ENCODE data around the gene ACER3.

GRCh38 chr11:76835928-76836612, 24.6 kb upstream of the ACER3 start:
- TF ChIP-seq, protein P1, sequence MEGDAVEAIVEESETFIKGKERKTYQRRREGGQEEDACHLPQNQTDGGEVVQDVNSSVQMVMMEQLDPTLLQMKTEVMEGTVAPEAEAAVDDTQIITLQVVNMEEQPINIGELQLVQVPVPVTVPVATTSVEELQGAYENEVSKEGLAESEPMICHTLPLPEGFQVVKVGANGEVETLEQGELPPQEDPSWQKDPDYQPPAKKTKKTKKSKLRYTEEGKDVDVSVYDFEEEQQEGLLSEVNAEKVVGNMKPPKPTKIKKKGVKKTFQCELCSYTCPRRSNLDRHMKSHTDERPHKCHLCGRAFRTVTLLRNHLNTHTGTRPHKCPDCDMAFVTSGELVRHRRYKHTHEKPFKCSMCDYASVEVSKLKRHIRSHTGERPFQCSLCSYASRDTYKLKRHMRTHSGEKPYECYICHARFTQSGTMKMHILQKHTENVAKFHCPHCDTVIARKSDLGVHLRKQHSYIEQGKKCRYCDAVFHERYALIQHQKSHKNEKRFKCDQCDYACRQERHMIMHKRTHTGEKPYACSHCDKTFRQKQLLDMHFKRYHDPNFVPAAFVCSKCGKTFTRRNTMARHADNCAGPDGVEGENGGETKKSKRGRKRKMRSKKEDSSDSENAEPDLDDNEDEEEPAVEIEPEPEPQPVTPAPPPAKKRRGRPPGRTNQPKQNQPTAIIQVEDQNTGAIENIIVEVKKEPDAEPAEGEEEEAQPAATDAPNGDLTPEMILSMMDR (IDR thresholded peaks at IDR 0.05): no peak
- TF ChIP-seq EZH2 (IDR thresholded peaks at IDR 0.05; ENCODE audit: borderline replicate concordance, insufficient read depth, low read depth, low read length, poor library complexity, severe bottlenecking): no peak
